ENCODE data around the gene FBXO11.
A peak's percentile ranks its signal among the peaks of the same experiment; 100 is the strongest.

Gene FBXO11

DNA sequence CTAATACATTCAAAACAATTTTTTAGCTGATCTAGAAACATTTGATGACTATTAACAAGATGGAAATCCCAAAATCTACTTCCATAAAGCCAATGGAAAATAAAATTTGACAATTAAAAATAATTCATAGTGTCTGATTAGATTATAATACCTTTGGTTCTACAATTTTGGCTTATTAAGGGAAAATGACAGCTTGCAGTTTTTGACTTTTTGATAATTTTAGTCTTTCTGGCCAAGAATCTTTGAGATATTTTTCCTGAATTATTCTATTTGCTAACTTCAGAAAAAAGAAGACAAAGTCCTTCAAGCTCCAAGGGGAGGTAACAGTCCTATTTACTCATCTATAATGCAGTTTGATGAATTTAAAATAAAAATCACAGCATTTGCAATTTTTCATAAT, 83.8 kb downstream of the FBXO11 start:
- FAIRE-seq (no peak), DNase-seq (ENCODE audit: insufficient read length, low spot score) (no peak)
- TF ChIP-seq TAF1 (IDR thresholded peaks at IDR 0.05; ENCODE audit: low read depth, low read length) (no peak), POLR2AphosphoS5 (IDR thresholded peaks at IDR 0.05; ENCODE audit: low read depth, low read length) (no peak), PAX5 (IDR thresholded peaks at IDR 0.05; ENCODE audit: insufficient read depth, low read length, severe bottlenecking) (no peak), POU2F2 (IDR thresholded peaks at IDR 0.05; ENCODE audit: low read depth, low read length) (no peak), POLR2A (IDR thresholded peaks at IDR 0.05; ENCODE audit: low read depth, low read length) (no peak), SPI1 (IDR thresholded peaks at IDR 0.05; ENCODE audit: low read depth, low read length) (no peak)

DNA sequence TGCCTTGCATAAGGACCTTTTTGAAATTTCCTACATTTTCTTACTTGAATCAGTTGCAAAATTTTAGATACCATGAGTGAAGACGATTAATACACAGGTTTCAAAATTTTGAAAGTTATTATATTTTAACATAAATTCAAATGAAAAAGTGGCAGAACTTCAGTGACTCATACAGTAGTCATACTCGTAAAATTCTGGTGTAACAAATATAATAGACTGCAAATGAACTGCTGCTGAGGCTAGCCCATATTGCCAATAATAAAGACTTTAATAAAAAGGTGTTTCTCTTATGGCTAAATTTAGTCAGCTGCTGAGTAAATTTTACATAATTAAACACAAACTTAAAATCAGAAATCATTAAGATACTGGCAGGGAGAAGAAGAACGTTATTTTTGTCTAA, 86.5 kb downstream of the FBXO11 start:
- FAIRE-seq: no peak
- TF ChIP-seq SPI1 (IDR thresholded peaks at IDR 0.05; ENCODE audit: low read depth, low read length) (no peak), PAX5 (IDR thresholded peaks at IDR 0.05; ENCODE audit: insufficient read depth, low read length, severe bottlenecking) (no peak), POLR2AphosphoS5 (IDR thresholded peaks at IDR 0.05; ENCODE audit: low read depth, low read length) (no peak)
- DNase-seq (ENCODE audit: insufficient read length, low spot score): no peak

- FAIRE-seq (no peak), DNase-seq (ENCODE audit: insufficient read length, low spot score) (no peak)
- TF ChIP-seq POLR2A (IDR thresholded peaks at IDR 0.05; ENCODE audit: low read depth, low read length): no peak
- no peak for TF ChIP-seq SPI1 (IDR thresholded peaks at IDR 0.05; ENCODE audit: low read depth, low read length)
- TF ChIP-seq TAF1 (IDR thresholded peaks at IDR 0.05; ENCODE audit: low read depth, low read length): no peak
- no peak for TF ChIP-seq POU2F2 (IDR thresholded peaks at IDR 0.05; ENCODE audit: low read depth, low read length)
- no peak for TF ChIP-seq PAX5 (IDR thresholded peaks at IDR 0.05; ENCODE audit: insufficient read depth, low read length, severe bottlenecking)
- TF ChIP-seq POLR2AphosphoS5 (IDR thresholded peaks at IDR 0.05; ENCODE audit: low read depth, low read length): no peak
These were observed 87.5 kb downstream of the FBXO11 start for GRCh38 chr2:47818777-47819176.

DNA sequence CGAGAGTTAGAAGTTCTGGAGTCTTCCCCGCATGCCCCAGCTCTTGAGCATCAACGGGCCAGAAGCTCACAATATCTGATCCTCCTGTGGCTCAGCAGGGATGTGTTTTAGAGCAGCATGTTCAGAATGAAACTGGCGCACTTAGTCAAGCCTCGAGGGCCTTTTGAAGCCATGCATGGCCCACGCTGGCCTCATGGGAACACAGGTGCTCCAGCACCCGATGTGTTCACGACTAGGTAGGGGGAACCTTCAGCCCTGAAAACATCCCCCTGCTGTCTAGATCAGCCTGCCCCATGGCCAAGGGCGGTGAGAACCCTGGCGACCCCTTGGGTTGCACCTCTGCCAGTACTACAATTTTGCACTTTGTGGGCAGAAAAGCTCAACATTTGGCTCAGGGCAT, 90.5 kb downstream of the FBXO11 start:
- DNase-seq (ENCODE audit: insufficient read length, low spot score): no peak
- peak; percentile 90 for TF ChIP-seq PAX5 (IDR thresholded peaks at IDR 0.05; ENCODE audit: insufficient read depth, low read length, severe bottlenecking)
- no peak for TF ChIP-seq POLR2A (IDR thresholded peaks at IDR 0.05; ENCODE audit: low read depth, low read length)
- no peak for FAIRE-seq

DNA sequence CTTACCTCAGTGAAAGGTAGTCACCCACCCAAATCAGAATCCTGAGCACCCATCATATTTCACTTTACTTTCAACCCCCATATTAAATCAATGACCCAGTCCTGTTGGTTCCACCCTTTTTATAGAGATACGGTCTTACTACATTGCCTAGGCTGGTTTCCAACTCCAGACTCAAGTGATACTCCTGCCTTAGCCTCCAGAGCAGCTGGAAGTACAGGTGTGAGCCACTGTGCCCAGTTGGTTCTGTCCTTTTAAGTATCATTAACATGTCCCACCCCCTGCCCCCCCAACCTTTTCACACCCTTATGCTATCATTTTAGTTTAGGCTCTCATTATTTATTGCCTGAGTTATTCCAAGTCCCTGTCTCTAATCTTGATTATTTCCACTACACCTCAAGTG, 94.6 kb downstream of the FBXO11 start:
- no peak for FAIRE-seq
- DNase-seq (ENCODE audit: insufficient read length, low spot score): no peak
- TF ChIP-seq PAX5 (IDR thresholded peaks at IDR 0.05; ENCODE audit: insufficient read depth, low read length, severe bottlenecking) (no peak), POLR2AphosphoS5 (IDR thresholded peaks at IDR 0.05; ENCODE audit: low read depth, low read length) (no peak), POLR2A (IDR thresholded peaks at IDR 0.05; ENCODE audit: low read depth, low read length) (no peak), TAF1 (IDR thresholded peaks at IDR 0.05; ENCODE audit: low read depth, low read length) (no peak), POU2F2 (IDR thresholded peaks at IDR 0.05; ENCODE audit: low read depth, low read length) (no peak), SPI1 (IDR thresholded peaks at IDR 0.05; ENCODE audit: low read depth, low read length) (no peak)

DNA sequence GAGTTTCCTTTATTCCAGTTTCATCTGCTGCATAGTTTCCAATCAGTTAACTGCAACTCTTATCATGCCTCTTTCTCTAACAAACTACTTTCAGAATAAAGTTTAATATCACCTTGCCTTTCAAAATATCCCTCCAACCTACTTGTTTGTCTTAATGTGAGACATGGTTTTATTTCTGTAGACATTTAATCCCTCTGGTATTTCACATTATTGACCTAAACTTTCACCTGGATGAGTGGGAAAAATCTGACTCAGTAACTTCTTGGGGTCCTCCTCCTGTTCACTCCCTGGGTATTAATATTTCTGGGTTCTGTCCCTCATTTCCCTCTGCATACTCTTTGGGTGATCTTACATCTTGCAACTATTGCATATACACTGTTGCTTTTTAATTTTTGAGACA, 95.4 kb downstream of the FBXO11 start:
- TF ChIP-seq POLR2AphosphoS5 (IDR thresholded peaks at IDR 0.05; ENCODE audit: low read depth, low read length): no peak
- DNase-seq (ENCODE audit: insufficient read length, low spot score) (no peak), FAIRE-seq (no peak)

GRCh38 chr2:47809903-47810302, 96.4 kb downstream of the FBXO11 start:
- FAIRE-seq (no peak), DNase-seq (ENCODE audit: insufficient read length, low spot score) (no peak)
- no peak for TF ChIP-seq POLR2AphosphoS5 (IDR thresholded peaks at IDR 0.05; ENCODE audit: low read depth, low read length)
- TF ChIP-seq POLR2A (IDR thresholded peaks at IDR 0.05; ENCODE audit: low read depth, low read length): no peak
- TF ChIP-seq PAX5 (IDR thresholded peaks at IDR 0.05; ENCODE audit: insufficient read depth, low read length, severe bottlenecking): no peak
- no peak for TF ChIP-seq SPI1 (IDR thresholded peaks at IDR 0.05; ENCODE audit: low read depth, low read length)
- no peak for TF ChIP-seq TAF1 (IDR thresholded peaks at IDR 0.05; ENCODE audit: low read depth, low read length)
- no peak for TF ChIP-seq POU2F2 (IDR thresholded peaks at IDR 0.05; ENCODE audit: low read depth, low read length)

DNA sequence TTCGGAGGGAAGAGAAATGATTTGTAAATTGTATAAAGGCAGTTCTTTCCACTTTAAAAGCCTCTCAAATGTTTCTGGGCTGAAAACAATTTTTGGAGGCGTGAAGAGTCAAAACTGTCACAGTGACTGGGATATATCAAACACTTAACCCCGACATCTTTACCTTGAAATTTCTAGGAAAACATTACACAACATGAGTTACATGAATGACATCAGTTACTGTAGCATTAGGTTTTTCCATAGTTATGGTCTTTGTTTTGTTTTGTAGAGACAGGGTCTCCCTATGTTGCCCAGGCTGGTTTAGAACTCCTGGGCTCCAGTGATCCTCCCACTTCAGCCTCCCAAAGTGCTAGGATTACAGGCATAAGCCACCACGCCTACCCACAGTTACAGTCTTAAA, 97.7 kb downstream of the FBXO11 start:
- no peak for TF ChIP-seq POLR2A (IDR thresholded peaks at IDR 0.05; ENCODE audit: low read depth, low read length)
- no peak for TF ChIP-seq PAX5 (IDR thresholded peaks at IDR 0.05; ENCODE audit: insufficient read depth, low read length, severe bottlenecking)
- no peak for TF ChIP-seq SPI1 (IDR thresholded peaks at IDR 0.05; ENCODE audit: low read depth, low read length)
- no peak for TF ChIP-seq TAF1 (IDR thresholded peaks at IDR 0.05; ENCODE audit: low read depth, low read length)
- no peak for TF ChIP-seq POLR2AphosphoS5 (IDR thresholded peaks at IDR 0.05; ENCODE audit: low read depth, low read length)
- TF ChIP-seq POU2F2 (IDR thresholded peaks at IDR 0.05; ENCODE audit: low read depth, low read length): no peak
- no peak for FAIRE-seq

DNA sequence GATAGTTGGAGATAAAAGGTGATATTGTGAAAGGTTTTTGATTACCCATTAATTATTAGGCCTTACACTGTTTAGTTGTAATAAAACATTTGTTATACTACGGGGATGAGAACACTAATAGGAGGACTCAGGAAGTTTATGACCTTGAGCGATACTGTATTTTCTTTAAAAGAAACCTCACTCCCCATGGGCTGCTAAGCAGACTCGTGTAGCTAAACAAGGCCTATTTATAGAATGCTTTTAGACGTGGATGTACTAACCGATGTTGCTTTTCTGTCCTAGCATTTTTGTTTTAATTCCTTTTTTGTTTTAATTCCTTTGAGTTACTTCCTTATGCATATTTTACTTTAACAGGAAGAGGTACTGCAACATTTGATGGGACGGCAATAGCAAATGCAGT, 100.4 kb downstream of the FBXO11 start:
- TF ChIP-seq TAF1 (IDR thresholded peaks at IDR 0.05; ENCODE audit: low read depth, low read length) (no peak), SPI1 (IDR thresholded peaks at IDR 0.05; ENCODE audit: low read depth, low read length) (no peak), POU2F2 (IDR thresholded peaks at IDR 0.05; ENCODE audit: low read depth, low read length) (no peak), POLR2AphosphoS5 (IDR thresholded peaks at IDR 0.05; ENCODE audit: low read depth, low read length) (no peak), POLR2A (IDR thresholded peaks at IDR 0.05; ENCODE audit: low read depth, low read length) (no peak), PAX5 (IDR thresholded peaks at IDR 0.05; ENCODE audit: insufficient read depth, low read length, severe bottlenecking) (no peak)
- no peak for FAIRE-seq
- DNase-seq (ENCODE audit: insufficient read length, low spot score): no peak

More for the DNA sequence above, 97.7 kb downstream of the FBXO11 start:
- no peak for DNase-seq (ENCODE audit: insufficient read length, low spot score)

DNA sequence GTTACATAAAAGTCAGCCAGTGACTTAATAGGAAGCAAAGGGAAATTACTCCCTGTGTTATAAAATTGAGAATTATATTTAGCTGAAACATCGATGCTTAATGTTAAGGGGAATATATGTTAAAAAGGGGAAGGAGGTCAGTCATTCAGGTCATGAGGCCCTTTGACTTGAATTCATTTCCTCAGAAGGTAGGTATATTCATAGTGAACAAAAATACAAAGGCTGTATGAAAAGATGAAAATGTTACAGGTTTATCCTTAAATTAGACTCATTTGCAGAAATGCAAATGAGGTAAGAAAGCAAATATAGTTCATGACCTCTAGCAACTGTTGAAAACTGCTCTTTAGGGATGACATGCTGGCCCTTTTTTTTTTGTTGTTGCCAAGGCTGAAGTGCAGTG, 102.5 kb downstream of the FBXO11 start:
- DNase-seq (ENCODE audit: insufficient read length, low spot score) (no peak), FAIRE-seq (no peak)
- no peak for TF ChIP-seq POU2F2 (IDR thresholded peaks at IDR 0.05; ENCODE audit: low read depth, low read length)

GRCh38 chr2:47803363-47803762, 102.9 kb downstream of the FBXO11 start:
- no peak for TF ChIP-seq POLR2AphosphoS5 (IDR thresholded peaks at IDR 0.05; ENCODE audit: low read depth, low read length)
- no peak for TF ChIP-seq TAF1 (IDR thresholded peaks at IDR 0.05; ENCODE audit: low read depth, low read length)
- TF ChIP-seq PAX5 (IDR thresholded peaks at IDR 0.05; ENCODE audit: insufficient read depth, low read length, severe bottlenecking): no peak
- no peak for TF ChIP-seq POLR2A (IDR thresholded peaks at IDR 0.05; ENCODE audit: low read depth, low read length)
- no peak for TF ChIP-seq POU2F2 (IDR thresholded peaks at IDR 0.05; ENCODE audit: low read depth, low read length)
- DNase-seq (ENCODE audit: insufficient read length, low spot score): no peak
- FAIRE-seq: no peak

Data from GM12891 (cell line).